Globus pallidus (tissue), 1 donor: ENCODE measurements around the gene VARS1.
"Not testable (repeated sequence)": the region's sequence is repeated elsewhere in the genome, so short reads cannot be mapped to it uniquely, and the experiment has no call there.

Source experiments
- DNase-seq: peaks from one replicate; pipeline ENCODE4 v3.0.0-alpha.2; 2015; ENCODE audit warnings: low spot score

Gene VARS1

DNA sequence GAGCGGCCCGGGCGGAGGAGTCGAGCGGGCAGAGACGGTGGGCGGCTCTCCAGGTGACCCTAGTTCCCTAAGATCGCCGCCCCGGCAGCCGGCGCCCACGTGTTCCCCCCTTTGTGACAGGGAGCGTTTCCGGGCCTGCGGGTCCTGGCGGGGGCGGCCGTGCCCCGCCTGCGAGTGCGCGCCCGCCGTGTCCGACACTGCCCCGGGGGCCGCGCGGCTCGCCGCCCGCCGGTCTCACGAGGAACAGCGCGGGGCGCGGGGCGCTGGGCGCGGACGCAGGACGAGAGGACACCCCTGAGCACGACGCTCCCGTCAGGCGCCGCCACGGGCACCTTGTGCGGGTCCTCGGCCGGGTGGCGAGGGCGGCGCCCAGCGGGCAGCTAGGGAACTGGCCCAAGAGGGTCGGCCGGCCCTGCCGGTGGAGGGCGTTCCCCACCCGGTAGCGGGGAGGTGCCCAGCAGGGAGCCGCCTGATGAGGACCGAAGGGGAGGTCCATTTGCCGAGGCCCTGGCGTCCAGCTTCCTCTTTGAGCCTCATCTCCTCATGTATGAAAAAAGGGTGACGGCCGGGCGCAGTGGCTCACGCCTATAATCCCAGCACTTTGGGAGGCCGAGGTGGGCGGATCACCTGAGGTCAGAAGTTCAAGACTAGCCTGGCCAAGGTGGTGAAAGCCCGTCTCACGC, at the start of gene VARS1:
TSS of gene VARS1 (minus strand) at position 137 of the 683 bp plus-strand sequence. CDS start 535 bp downstream, outside the sequence.
- DNase-seq, result peak; percentile 86

DNA sequence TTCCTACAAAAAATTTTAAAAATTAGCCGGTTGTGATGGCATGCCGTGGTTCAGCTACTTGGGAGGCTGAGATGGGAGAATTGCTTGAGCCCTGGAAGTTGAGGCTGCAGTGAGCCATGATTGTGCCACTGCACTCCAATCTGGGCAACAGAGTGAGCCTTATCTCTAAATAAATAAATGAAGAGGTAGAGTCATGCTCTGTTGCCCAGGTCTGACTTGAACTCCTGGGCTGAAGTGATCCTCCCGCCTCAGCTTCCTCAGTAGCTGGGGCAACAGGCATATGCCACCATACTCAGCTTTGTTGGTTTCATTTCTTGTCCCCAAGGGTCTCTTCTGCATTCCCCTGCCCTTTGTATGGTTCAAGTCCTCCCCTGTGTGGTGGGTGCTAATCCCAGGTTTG, 49.0 kb upstream of the VARS1 start:
- DNase-seq, result no peak

DNA sequence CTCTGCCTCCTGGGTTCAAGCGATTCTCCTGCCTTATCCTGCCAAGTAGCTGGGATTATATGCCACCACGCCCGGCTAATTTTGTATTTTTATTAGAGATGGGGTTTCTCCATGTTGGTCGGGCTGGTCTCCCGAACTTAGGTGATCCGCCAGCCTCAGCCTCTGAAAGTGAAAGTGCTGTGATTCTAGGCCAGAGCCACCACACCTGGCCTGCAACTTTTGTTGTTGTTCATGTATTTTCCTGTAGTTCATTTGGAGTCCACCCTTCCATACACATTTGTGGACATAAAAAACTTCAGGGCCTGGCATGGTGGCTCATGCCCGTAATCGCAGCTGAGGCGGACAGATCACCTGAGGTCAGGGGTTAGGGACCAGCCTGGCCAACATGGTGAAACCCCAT, 46.5 kb upstream of the VARS1 start:
- DNase-seq, result no peak

DNA sequence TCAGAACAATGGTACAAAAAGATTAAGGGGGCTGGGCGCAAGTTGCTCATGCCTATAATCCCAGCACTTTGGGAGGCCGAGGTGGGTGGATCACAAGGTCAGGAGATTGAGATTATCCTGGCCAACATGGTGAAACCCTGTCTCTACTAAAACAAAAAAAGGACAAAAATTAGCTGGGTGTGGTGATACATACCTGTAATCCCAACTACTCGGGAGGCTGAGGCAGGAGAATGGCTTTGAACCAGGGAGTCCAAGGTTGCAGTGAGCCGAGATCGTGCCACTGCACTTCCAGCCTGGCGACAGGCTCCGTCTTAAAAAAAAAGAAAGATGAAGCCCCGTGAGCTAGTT, 44.2 kb upstream of the VARS1 start:
- not testable (repeated sequence) for DNase-seq

DNA sequence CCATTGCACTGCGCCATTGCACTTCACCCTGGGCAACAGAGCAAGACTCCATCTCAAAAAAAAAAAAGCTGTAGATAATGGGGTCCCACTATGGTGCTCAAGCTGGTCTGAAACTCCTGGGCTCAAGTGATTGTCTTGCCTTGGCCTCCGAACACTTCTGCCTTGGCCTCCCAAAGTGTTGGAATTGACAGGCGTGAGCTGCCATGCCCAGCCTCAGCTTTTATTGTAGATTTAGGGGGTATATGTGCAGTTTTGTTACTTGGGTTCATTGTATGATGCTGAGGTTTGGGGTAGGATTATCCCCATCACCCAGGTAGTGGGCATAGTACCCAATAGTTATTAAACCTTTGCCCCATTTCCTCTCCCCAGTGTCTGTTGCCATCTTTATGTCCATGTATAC, 43.4 kb upstream of the VARS1 start:
- no peak for DNase-seq

DNA sequence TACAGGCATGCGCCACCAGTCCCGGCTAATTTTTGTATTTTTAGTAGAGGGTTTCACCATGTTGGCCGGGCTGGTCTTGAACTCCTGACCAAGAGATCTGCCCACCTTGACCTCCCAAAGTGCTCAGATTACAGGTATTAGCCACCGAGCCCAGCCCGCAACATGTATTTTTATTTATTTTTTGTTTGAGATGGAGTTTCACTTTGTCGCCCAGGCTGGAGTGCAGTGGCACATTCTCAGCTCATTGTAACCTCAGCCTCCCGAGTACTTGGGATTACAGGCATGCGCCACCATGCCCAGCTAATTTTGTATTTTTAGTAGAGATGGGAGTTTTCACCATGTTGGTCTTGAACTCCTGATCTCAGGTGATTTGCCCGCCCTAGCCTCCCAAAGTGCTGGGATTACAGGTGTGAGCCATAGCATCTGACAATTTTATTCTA, 42.6 kb upstream of the VARS1 start:
- DNase-seq, result not testable (repeated sequence)

DNA sequence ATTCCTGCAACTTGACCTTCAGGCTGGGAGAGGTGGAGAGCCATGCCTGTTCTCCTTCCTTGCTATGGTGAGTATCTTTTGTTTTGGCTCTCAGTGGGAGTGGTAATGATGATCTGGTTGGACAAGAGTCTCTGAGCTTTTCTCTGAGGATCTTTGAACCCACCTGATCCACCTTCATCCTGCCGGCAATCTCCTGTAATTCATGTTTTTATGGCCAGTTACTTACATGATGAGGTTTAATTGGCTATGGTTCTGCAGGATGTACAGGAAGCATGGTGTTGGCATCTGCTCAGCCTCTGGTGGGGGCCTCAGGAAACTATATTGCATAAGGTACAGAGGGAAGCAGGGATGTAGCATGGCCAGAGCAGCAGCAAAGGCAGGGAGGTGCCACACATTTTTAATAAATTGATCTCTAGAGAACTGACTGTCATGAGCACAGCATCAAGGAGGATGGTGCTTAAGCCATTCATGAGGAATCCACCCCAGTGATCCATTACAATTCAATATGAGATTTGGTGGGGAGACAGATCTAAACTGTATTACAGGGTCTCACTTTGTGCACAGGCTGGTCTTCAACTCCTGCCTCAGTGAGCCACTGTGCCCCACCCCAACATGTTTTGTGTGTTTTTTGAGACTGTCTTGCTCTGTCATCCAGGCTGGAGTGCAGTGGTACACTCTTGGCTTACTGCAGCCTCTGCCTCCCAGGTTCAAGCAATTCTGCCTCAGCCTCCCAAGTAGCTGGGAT, 42.0 kb upstream of the VARS1 start:
- DNase-seq, result no peak

DNA sequence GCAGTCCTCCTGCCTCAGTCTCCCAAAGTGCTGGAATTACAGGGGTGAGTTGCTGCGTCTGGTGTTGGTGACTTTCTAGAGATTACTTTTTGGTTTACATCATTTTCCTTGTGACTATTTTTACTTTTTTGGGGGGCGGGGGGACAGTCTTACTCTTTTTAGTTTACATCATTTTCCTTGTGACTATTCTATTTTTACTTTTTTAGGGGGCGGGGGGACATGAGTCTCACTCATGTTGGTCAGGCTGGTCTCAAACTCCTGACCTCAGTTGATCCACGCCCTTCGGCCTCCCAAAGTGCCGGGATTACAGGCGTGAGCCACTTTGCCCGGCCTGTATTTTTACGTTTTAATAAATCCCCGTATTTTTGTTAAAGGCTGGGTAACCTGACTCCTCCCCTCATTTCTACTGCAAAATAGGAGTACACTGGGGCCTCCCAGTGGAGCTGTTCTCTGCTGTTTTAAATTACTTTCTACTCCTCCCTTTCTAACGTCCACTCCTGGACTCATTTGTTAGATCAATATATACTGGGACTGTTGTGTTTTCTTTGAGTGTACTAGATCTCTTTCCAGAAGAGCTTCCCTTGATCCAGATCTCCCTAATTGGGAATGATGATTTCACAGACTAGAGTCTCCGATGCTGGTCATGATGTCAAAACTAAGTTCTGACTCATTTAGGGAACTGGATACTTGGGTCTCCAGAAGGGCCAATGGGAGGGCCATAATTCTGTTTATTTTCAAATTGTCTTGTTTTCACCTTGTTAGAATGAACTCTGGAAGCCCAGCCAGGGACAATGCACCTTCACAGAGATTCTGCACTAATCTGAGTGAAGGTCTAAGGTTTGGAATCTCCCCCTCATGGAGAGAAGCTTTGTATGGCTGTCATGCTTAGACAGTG, 41.2 kb upstream of the VARS1 start:
- no peak for DNase-seq

DNA sequence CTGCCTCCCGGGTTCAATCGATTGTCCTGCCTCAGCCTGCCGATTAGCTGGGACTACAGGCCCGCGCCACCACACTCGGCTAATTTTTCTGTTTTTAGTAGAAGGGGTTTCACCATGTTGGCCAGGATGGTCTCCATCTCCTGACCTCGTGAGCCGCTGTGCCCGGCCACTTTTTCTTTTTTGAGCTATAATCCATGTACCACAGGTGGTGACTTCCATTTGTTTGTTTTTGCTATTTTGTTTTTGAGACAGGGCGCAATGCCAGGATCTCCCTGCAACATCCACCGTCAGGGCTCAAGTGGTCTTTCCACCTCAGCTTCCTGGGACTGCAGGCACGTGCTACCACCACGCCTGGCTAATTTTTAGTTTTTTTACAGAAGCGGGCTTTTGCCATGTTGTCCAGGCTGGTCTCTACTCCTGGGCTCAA, 40.5 kb upstream of the VARS1 start:
- no peak for DNase-seq

DNA sequence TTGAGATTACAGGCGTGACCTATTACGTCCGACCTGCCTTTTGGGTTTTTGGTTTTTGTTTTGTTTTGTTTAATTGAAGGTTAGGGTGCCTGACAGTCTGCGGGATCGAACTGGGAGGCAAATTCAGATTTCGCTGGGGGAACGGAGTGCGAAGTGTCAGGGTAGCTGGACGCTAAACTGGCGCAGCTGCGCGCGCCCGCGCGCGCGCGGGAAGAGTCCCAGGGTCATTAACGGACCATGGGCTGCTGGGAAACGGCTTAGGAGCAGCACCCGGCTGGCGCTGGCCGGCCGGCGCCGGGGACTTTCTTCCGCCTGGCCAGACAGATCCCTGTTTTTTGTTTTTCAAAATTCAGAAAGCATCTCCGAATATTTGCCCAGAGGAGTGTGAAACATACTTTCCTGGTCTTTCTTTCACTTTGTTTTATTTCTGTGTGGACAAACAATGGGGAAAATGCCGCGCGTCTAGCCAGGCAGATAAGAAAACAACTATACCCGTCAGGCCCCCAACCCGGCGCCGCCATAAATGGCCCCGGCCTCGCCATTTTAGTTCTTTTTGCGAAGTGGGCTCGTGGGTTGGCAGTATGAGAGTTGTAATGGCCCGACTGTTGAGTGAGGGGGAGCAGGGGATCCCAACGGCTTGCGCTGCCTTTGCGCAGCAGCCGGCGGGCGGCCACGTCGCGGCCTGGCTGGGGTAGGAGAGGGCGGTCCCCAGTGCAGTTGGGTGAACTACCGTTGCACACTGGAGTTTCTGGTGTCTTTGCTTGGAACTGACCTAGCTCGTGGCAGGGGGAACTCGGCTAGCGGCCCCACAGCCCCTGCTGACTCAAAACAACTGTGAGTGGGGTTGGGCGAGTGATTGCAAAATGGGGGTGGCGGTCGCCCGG, 39.1 kb upstream of the VARS1 start:
- peak; percentile 91 for DNase-seq

DNA sequence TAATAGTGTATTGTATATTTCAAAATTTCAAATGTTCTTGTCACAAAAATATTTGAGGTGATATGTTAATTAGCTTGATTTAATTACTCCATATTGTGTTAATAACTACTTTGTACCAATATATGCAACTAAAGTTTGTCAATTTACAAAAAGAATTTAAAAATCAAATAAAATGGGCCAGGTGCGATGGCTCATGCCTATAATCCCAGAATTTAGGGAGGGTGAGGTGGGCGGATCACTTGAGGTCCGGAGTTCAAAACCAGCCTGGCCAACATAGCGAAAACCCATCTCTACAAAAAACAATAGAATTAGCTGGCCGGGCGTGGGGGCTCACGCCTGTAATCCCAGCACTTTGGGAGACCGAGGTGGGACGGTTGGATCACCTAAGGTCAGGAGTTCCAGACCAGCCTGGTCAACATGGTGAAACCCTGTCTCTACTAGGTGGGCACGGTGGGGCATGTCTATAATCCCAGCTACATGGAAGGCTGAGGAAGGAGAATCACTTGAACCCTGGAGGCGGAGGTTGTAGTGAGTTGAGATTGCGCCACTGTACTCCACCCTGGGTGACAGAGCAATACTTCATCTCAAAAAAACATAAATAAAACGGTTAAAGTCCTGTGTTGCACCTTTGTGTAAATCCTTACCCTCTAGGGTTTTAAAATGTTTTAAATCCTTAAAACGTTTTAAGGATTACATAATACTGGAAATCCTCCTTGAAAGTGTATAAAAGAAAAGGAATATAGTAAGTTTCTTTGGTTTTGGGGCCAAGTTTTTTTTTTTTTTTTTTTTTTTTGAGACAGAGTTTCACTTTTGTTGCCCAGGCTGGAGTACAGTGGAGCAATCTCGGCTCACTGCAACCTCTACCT, 36.0 kb upstream of the VARS1 start:
- DNase-seq, result no peak

DNA sequence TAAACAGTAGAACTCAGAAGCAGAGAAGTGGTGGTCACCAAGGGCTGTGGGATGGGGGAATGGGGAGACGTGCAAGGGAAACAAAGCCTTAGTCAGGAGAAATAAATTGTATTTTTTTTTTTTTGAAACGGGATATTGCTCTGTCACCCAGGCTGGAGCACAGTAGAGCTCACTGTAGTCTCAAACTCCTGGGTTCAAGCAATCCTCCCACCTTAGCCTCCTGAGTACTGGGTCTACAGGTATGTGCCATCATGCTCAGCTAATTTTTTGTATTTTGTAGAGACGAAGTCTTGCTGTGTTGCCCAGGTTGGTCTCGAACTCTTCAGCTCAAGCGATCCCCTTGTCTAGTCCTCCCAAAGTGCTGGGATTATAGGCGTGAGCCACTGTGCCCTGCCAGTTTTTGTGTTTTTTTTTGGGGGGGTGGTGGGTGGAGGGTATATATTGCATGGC, 35.4 kb upstream of the VARS1 start:
- peak; percentile 73 for DNase-seq

DNA sequence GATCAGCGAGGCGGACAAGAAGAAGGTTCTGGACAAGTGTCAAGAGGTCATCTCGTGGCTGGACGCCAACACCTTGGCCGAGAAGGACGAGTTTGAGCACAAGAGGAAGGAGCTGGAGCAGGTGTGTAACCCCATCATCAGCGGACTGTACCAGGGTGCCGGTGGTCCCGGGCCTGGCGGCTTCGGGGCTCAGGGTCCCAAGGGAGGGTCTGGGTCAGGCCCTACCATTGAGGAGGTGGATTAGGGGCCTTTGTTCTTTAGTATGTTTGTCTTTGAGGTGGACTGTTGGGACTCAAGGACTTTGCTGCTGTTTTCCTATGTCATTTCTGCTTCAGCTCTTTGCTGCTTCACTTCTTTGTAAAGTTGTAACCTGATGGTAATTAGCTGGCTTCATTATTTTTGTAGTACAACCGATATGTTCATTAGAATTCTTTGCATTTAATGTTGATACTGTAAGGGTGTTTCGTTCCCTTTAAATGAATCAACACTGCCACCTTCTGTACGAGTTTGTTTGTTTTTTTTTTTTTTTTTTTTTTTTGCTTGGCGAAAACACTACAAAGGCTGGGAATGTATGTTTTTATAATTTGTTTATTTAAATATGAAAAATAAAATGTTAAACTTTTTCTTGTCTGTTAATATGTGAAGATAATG, 34.2 kb upstream of the VARS1 start:
- DNase-seq, result peak; percentile 84

DNA sequence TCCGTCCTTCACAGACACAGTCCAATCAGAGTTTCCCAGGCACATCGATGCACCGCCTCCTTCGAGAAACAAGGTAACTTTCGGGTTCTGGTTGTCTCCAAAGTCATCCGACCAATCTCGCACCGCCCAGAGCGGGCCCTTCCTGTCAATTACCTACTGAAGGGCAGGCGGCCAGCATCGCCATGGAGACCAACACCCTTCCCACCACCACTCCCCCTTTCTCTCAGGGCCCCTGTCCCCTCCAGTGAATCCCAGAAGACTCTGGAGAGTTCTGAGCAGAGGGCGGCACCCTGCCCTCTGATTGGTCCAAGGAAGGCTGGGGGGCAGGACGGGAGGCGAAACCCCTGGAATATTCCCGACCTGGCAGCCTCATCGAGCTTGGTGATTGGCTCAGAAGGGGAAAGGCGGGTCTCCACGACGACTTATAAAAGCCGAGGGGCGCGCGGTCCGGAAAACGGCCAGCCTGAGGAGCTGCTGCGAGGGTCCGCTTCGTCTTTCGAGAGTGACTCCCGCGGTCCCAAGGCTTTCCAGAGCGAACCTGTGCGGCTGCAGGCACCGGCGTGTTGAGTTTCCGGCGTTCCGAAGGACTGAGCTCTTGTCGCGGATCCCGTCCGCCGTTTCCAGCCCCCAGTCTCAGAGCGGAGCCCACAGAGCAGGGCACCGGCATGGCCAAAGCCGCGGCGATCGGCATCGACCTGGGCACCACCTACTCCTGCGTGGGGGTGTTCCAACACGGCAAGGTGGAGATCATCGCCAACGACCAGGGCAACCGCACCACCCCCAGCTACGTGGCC, 31.9 kb upstream of the VARS1 start, which contains the start of gene HSPA1B:
TSS of gene HSPA1B (plus strand) at position 453 of the 794 bp plus-strand sequence. CDS start at position 666, 213 bp downstream.
- peak; percentile 99 for DNase-seq

DNA sequence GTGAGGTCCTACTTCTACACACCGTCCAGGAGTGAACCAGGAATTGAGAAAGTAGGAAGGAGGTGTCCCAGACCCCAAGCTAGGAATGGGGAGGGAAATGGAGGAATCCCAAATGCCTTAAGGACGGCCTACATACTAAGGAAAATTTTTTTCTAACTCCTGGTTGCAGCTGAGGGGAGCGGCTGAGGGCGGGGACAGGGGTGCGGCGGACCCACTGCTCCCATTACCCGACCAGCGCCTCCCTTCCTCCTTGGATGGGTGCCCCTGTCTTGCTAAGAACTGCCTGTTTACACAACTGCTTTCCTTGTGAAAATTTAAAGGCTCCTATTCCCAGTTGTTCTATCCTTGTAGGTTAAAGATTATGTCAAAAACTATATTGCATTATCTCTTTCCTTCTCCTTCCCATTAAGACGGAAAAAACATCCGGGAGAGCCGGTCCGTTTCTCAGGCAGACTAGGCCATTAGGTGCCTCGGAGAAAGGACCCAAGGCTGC, 31.3 kb upstream of the VARS1 start:
- DNase-seq, result no peak

DNA sequence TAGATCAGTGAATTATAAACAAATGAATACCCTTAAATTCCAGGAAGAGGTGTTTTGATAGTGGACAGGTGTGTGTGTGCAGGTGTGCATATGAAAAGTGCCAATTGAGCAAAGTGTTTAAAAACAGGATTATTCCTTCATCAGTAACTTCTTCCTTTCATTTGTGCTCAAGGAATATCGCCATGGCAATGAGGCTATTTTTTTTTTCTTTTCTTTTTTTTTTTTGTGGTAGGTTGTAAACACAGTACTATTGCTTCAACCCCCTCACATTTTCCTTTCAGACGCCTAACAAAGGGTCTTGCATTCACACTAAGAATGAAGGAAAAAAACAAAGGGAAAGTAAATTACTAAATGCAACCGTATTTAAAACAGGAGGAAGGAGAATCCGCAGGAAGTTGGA, 30.0 kb upstream of the VARS1 start:
- DNase-seq, result no peak

DNA sequence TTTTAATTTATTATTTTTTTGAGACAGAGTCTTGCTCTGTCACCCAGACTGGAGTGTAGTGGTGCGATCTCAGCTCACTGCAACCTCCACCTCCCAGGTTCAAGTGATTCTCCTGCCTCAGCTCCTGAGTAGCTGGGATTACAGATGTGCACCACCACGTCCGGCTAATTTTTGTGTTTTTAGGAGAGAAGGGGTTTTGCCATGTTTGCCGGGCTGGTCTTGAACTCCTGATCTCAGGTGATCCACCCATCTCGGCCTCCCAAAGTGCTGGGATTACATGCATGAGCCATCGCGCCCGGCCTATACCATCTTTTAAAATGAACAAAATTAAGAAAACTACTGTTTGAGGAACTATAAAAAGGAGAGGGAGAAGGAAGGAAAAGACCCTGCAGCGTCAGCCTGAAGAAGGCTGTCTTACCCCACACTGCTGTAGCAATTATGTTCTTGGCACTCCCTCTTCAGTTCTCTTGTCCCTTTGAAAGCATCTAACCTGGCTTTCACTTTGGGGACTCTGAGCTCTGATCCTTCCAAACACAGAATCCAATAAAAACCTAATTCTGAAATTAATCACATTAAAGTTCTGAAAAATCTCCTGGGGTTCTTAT, 28.1 kb upstream of the VARS1 start:
- not testable (repeated sequence) for DNase-seq
